Measurements from ENCODE around the gene SENP7. TPM values are rescaled to one million over a fixed set of nuclear protein-coding genes. Genes with fewer than 3 reads are reported as not detected.
A peak's percentile ranks its signal among the peaks of the same experiment; 100 is the strongest.

The SENP7 gene
- total and polyA plus RNA-seq, 2 donors from 2014 or later = 5.4 to 28.7 TPM

DNA sequence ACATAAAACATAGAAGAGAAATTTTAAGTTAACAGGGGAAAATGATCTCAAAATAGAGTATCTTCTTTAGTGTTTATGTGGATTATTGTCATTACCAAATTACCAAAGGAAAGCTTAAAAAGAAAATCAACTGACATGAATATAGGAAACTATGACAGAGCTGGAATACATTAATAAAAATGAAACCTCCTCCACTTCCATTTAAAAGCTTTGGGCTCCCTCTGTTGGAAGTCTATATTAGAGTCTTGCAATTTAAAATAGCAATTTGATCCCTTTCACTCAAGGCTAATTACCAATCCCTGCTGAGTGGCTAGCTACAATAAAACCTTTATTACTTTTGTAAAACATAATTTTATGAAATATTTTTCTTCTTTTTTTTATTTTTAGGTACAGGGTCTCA is 131.2 kb downstream of the SENP7 start:
- Histone ChIP-seq H3K9ac (ENCODE audit: low read length in 3 of 3) (no peak overlapping the region), H3K4me1 (ENCODE audit: control insufficient read depth in 2 of 3, insufficient read depth in 2 of 3, low read depth in 1 of 3, low read length in 3 of 3) (peaks cover 0 to 5% (median 0%) of the 10 kb centered on the region in 3 donors), H3K9me3 (ENCODE audit: control insufficient read depth in 2 of 3, insufficient read depth in 1 of 3, low read length in 3 of 3) (peaks cover 0 to 5% (median 0%) of the 10 kb centered on the region in 3 donors), H3K27ac (ENCODE audit: low read depth in 2 of 2, low read length in 2 of 2) (no peak overlapping the region), H3K27me3 (ENCODE audit: control insufficient read depth, insufficient read depth, low read length) (no peaks in the 10 kb centered on the region), H3K36me3 (ENCODE audit: control insufficient read depth in 2 of 3, insufficient read depth in 3 of 3, low read length in 3 of 3) (peaks cover 0 to 2% (median 0%) of the 10 kb centered on the region in 3 donors), H3K4me3 (ENCODE audit: low read length in 3 of 3) (no peak overlapping the region)
- TF ChIP-seq, protein P1, sequence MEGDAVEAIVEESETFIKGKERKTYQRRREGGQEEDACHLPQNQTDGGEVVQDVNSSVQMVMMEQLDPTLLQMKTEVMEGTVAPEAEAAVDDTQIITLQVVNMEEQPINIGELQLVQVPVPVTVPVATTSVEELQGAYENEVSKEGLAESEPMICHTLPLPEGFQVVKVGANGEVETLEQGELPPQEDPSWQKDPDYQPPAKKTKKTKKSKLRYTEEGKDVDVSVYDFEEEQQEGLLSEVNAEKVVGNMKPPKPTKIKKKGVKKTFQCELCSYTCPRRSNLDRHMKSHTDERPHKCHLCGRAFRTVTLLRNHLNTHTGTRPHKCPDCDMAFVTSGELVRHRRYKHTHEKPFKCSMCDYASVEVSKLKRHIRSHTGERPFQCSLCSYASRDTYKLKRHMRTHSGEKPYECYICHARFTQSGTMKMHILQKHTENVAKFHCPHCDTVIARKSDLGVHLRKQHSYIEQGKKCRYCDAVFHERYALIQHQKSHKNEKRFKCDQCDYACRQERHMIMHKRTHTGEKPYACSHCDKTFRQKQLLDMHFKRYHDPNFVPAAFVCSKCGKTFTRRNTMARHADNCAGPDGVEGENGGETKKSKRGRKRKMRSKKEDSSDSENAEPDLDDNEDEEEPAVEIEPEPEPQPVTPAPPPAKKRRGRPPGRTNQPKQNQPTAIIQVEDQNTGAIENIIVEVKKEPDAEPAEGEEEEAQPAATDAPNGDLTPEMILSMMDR (IDR thresholded peaks at IDR 0.05; ENCODE audit: borderline replicate concordance, extremely low read depth, insufficient read depth) = peak; percentile 24
- intact Hi-C loops (cut with DNase I) = no loop called here
- FAIRE-seq (peak; percentile 46), DNase-seq (peak in 2 of 5 donors; percentile 35 to 48)

DNA sequence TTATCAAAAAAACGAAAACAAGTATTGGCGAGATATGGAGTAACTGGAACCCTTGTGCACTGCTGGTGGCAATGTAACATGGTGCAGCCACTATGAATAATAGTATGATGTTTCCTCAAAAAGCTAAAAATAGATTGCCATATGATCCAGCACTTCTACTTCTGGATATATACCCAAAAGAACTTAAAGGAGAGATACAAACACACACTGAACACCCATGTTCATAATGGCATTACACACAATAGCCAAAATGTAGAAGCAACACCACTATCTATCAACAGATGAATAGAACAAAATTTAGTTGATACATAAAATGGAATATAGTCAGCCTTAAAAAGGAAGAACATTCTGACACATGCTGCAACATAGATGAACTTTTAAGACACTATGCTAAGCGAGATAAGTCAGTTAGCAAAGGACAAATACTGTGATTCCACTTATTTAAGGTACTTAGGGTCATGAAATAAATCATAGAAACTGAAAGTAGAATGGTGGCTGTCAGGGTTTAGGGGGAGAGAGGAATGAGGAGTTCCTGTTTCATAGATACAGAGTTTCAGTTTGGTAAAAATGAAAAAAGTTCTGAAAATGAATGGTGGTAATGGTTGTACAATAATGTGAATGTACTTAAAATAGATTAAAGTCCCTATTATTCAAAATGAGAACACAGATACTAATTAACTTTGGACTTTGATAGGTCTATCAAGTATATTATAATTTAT is 133.2 kb downstream of the SENP7 start:
- H3K4me1 ChIP-seq (ENCODE audit: control insufficient read depth in 2 of 3, insufficient read depth in 2 of 3, low read depth in 1 of 3, low read length in 3 of 3) = peaks cover 0 to 5% (median 0%) of the 10 kb centered on the region in 3 donors
- no peaks in the 10 kb centered on the region for H3K27me3 ChIP-seq (ENCODE audit: control insufficient read depth, insufficient read depth, low read length)
- H3K36me3 ChIP-seq (ENCODE audit: control insufficient read depth in 2 of 3, insufficient read depth in 3 of 3, low read length in 3 of 3) = peaks cover 0 to 2% (median 0%) of the 10 kb centered on the region in 3 donors
- DNase-seq (no peak), FAIRE-seq (no peak)
- TF ChIP-seq, protein P1 (IDR thresholded peaks at IDR 0.05; ENCODE audit: borderline replicate concordance, extremely low read depth, insufficient read depth) = no peak
- intact Hi-C loops (cut with DNase I) = no loop called here
- H3K27ac ChIP-seq (ENCODE audit: low read depth in 2 of 2, low read length in 2 of 2) = no peak overlapping the region
- no peak overlapping the region for H3K4me3 ChIP-seq (ENCODE audit: low read length in 3 of 3)
- peaks cover 0 to 5% (median 0%) of the 10 kb centered on the region in 3 donors for H3K9me3 ChIP-seq (ENCODE audit: control insufficient read depth in 2 of 3, insufficient read depth in 1 of 3, low read length in 3 of 3)
- H3K9ac ChIP-seq (ENCODE audit: low read length in 3 of 3) = no peak overlapping the region

DNA sequence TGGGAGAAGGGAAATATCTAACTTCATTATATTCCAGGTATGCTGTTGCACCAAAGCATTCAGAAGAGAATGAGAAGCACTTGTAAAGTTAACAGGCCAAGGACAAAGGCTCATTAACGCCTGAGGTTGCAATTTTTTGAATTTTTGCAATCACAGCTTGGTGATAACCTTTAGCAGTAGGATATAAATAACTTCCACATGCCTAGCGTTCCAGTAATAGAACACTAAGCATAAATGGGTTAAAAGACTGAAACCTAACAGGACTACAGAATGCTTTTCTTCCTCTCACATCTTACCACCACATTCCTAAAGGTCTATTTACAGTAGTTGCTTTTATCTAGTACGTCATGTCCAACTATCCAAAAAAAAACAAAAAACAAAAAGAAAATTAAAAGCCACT is 135.2 kb downstream of the SENP7 start:
- DNase-seq = no peak
- H3K4me1 ChIP-seq (ENCODE audit: control insufficient read depth in 2 of 3, insufficient read depth in 2 of 3, low read depth in 1 of 3, low read length in 3 of 3) = peaks cover 0 to 5% (median 0%) of the 10 kb centered on the region in 3 donors
- H3K9ac ChIP-seq (ENCODE audit: low read length in 3 of 3) = no peak overlapping the region
- H3K9me3 ChIP-seq (ENCODE audit: control insufficient read depth in 2 of 3, insufficient read depth in 1 of 3, low read length in 3 of 3) = peaks cover 0 to 5% (median 0%) of the 10 kb centered on the region in 3 donors
- no peaks in the 10 kb centered on the region for H3K27me3 ChIP-seq (ENCODE audit: control insufficient read depth, insufficient read depth, low read length)
- no peak overlapping the region for H3K4me3 ChIP-seq (ENCODE audit: low read length in 3 of 3)
- TF ChIP-seq, protein P1 (IDR thresholded peaks at IDR 0.05; ENCODE audit: borderline replicate concordance, extremely low read depth, insufficient read depth) = no peak
- no peaks in the 10 kb centered on the region for H3K36me3 ChIP-seq (ENCODE audit: control insufficient read depth in 2 of 3, insufficient read depth in 3 of 3, low read length in 3 of 3)
- intact Hi-C loops (cut with DNase I) = no loop called here
- H3K27ac ChIP-seq (ENCODE audit: low read depth in 2 of 2, low read length in 2 of 2) = no peak overlapping the region
- no peak for FAIRE-seq

Data from kidney (tissue), 14 donors.